Kidney (tissue), 14 donors: Measurements from ENCODE around the gene ANO1. TPM values are rescaled to one million over a fixed set of nuclear protein-coding genes. Genes with fewer than 3 reads are reported as not detected.

Experiments used
- DNase-seq, 5 donors: peaks; one replicate each; pipeline ENCODE4 v3.0.0-alpha.2; 2013 to 2020
- FAIRE-seq: peaks from 2 replicates; lab custom pipeline; 2012; peaks lifted over from hg19 to GRCh38; lab: Jason Lieb, UNC
- H3K27ac ChIP-seq, 2 donors: one replicate each; pipeline ENCODE4 v1.7.0; 2013; ENCODE audit warnings: low read depth in 2 of 2, low read length in 2 of 2, inconsistent platforms in 1 of 2
- H3K27me3 ChIP-seq: one replicate; pipeline ENCODE4 v1.7.1; 2013; ENCODE audit warnings: low read length, inconsistent platforms; ENCODE audit not compliant: control insufficient read depth, insufficient read depth
- H3K36me3 ChIP-seq, 3 donors: one replicate each; pipeline versions ENCODE4 v1.7.0 to v1.7.1; 2013; ENCODE audit warnings: low read length in 3 of 3, control low read depth in 1 of 3, inconsistent platforms in 1 of 3; ENCODE audit not compliant: insufficient read depth in 3 of 3, control insufficient read depth in 2 of 3
- H3K4me1 ChIP-seq, 3 donors: one replicate each; pipeline versions ENCODE4 v1.7.0 to v1.7.1; 2013; ENCODE audit warnings: low read length in 3 of 3, inconsistent platforms in 1 of 3, low read depth in 1 of 3; ENCODE audit not compliant: control insufficient read depth in 2 of 3, insufficient read depth in 2 of 3
- H3K4me3 ChIP-seq, 3 donors: one replicate each; pipeline versions ENCODE4 v1.7.0 to v1.8.1; 2013; ENCODE audit warnings: low read length in 3 of 3, control low read depth in 1 of 3, inconsistent platforms in 1 of 3
- H3K9ac ChIP-seq, 3 donors: one replicate each; pipeline versions ENCODE4 v1.7.0 to v1.7.1; 2013; ENCODE audit warnings: low read length in 3 of 3, control low read depth in 1 of 3, inconsistent platforms in 1 of 3
- H3K9me3 ChIP-seq, 3 donors: one replicate each; pipeline versions ENCODE4 v1.7.0 to v1.7.1; 2013; ENCODE audit warnings: low read length in 3 of 3, control low read depth in 1 of 3, inconsistent platforms in 1 of 3; ENCODE audit not compliant: control insufficient read depth in 2 of 3, insufficient read depth in 1 of 3
- intact Hi-C: fragments of 100-400 bp; cut with DNase I; formaldehyde crosslinking; loops from one replicate; pipeline ENCODE4 v1.11.1; 2022
- polyA plus RNA-seq: library from polyadenylated mRNA; stranded (reverse); fragments of 350-450 nt; fragmentation: Illumina TruSeq; extraction: RNeasy Lipid Tissue Mini Kit (QIAGEN cat#74804); gene quantifications from one replicate; pipeline ENCODE4 v1.2.3, GENCODE V29; 2014; ENCODE audit warnings: low read depth, low replicate concordance; ENCODE audit not compliant: insufficient read depth
- total RNA-seq: library from RNA; stranded (reverse); fragmentation: NEBNext Ultra II Directional; extraction: Animal tissue kit (Norgen Biotek cat#: 25700); gene quantifications from one replicate; pipeline ENCODE4 v1.2.1, GENCODE V29; 2021
- TF ChIP-seq, protein P1 (sequence below): IDR thresholded peaks from 3 replicates; pipeline ENCODE4 v1.5.1; 2012; ENCODE audit warnings: mild to moderate bottlenecking, moderate library complexity, borderline replicate concordance; ENCODE audit not compliant: insufficient read depth; ENCODE audit errors: extremely low read depth
- donor health status: control.
- donor health status: control.
- donor health status: control.
- donor health status: control.
- donor health status: control.
- donor health status: DM: yes; HTN: yes; CAD: no.
- donor health status: Normal renal cell carcinoma (clear cell type).

ANO1 gene
- total and polyA plus RNA-seq, 2 donors from 2014 or later, result 2.0 to 15.1 TPM

DNA sequence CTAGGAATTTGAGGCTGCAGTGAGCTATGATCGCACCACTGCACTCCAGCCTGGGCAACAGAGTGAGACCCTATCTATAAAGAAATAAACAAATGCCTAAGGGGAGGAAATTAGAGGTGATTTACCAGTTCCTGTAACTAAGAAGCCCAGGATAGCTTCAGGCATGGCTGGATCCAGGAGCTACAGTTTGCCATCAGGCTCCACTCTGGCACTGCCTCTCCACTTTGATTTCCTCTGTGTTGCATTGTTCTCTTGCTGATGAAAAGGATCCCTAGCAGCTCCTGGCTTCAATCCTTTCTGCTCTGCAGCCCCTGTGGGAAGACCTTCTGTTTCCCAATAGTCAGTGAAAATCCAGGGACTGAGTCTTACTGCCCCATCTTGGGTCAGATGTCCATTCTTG, 104.9 kb downstream of the ANO1 start:
- no peak overlapping the region for H3K4me3 ChIP-seq
- H3K27ac ChIP-seq, result no peak overlapping the region
- no peaks in the 10 kb centered on the region for H3K9me3 ChIP-seq
- intact Hi-C loops, result loop anchor here (10.0 kb wide), 1 partner anchor 258 kb away; no protein-coding TSS in a partner anchor
- FAIRE-seq (no peak), DNase-seq (no peak)
- H3K9ac ChIP-seq, result no peak overlapping the region
- H3K27me3 ChIP-seq, result no peaks in the 10 kb centered on the region
- TF ChIP-seq, protein P1, sequence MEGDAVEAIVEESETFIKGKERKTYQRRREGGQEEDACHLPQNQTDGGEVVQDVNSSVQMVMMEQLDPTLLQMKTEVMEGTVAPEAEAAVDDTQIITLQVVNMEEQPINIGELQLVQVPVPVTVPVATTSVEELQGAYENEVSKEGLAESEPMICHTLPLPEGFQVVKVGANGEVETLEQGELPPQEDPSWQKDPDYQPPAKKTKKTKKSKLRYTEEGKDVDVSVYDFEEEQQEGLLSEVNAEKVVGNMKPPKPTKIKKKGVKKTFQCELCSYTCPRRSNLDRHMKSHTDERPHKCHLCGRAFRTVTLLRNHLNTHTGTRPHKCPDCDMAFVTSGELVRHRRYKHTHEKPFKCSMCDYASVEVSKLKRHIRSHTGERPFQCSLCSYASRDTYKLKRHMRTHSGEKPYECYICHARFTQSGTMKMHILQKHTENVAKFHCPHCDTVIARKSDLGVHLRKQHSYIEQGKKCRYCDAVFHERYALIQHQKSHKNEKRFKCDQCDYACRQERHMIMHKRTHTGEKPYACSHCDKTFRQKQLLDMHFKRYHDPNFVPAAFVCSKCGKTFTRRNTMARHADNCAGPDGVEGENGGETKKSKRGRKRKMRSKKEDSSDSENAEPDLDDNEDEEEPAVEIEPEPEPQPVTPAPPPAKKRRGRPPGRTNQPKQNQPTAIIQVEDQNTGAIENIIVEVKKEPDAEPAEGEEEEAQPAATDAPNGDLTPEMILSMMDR, result no peak
- no peaks in the 10 kb centered on the region for H3K36me3 ChIP-seq
- H3K4me1 ChIP-seq, result no peaks in the 10 kb centered on the region

DNA sequence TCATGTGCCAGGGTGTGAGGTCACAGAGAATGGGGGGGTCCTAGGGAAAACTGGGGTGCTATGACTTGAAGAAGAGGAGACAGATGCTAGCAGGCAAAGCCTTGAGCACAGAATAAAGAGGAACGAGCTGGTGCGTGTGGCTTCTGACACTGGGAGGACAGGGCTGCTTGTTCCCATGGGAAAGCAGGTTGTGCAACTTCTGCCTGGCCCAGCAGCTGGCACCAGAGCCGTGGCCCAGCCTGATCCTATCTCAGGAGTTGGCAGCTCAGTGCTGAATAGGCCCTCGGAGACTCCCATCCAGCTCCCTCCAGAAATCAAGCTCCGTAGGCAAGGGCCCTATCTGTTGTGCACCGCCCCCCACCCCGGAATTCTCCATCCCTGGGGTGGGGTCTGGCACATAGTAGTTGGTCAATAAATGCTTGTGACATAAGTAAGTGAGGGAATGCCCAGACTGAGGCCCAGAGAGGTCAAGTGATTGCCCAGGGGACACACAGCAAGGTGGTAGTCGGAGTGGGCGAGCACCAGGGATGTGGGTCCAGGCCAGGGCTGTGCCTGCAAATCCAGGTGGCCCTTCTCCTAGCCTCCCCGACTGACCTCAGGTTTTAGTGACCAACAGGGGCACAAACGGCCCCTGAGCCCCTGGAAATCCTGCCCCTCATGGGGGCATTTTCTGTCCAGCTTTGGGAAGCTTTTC, 105.5 kb downstream of the ANO1 start:
- Histone ChIP-seq H3K4me3 (no peak overlapping the region), H3K27ac (no peak overlapping the region), H3K27me3 (no peaks in the 10 kb centered on the region), H3K9me3 (no peaks in the 10 kb centered on the region), H3K36me3 (no peaks in the 10 kb centered on the region), H3K4me1 (no peaks in the 10 kb centered on the region), H3K9ac (no peak overlapping the region)
- no peak for FAIRE-seq
- DNase-seq, result no peak
- intact Hi-C loops, result loop anchor here (10.0 kb wide), 1 partner anchor 259 kb away; no protein-coding TSS in a partner anchor
- TF ChIP-seq, protein P1, result no peak

DNA sequence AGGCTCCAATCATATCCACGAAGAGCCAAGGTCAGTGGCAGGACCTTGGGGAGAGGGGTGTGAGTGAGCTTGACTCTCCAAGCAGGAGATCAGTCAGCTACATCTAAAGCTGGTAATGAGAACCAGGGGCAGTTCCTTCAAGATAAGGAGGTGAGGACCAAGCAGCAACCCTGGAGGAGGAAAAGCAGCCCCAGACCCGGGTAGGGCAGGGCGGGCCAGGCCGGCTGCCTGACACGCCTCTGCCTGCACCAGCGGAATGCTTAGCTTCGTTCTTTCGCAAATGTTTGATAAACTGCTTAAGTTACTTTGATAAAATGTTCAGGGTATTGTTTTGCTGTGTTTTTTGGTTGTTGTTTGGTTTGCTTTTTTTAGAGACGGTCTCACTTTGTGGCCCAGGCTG, 106.3 kb downstream of the ANO1 start:
- DNase-seq (no peak), FAIRE-seq (no peak)
- Histone ChIP-seq H3K27me3 (no peaks in the 10 kb centered on the region), H3K9me3 (no peaks in the 10 kb centered on the region), H3K9ac (no peak overlapping the region), H3K4me1 (no peaks in the 10 kb centered on the region), H3K4me3 (no peak overlapping the region), H3K36me3 (no peaks in the 10 kb centered on the region), H3K27ac (no peak overlapping the region)
- TF ChIP-seq, protein P1, result no peak
- intact Hi-C loops, result loop anchor here (10.0 kb wide), 1 partner anchor 260 kb away; no protein-coding TSS in a partner anchor
